GM12892 (cell line): ENCODE data around the gene DEFB119.

Experiments used
- POLR2A ChIP-seq: IDR thresholded peaks from 2 replicates; pipeline ENCODE4 v1.6.1; 2011; ENCODE audit warnings: low read depth, low read length, control low read depth
- POLR2AphosphoS5 ChIP-seq: IDR thresholded peaks from 2 replicates; pipeline ENCODE4 v1.6.1; 2011; ENCODE audit warnings: low read depth, low read length, control low read depth

DNA sequence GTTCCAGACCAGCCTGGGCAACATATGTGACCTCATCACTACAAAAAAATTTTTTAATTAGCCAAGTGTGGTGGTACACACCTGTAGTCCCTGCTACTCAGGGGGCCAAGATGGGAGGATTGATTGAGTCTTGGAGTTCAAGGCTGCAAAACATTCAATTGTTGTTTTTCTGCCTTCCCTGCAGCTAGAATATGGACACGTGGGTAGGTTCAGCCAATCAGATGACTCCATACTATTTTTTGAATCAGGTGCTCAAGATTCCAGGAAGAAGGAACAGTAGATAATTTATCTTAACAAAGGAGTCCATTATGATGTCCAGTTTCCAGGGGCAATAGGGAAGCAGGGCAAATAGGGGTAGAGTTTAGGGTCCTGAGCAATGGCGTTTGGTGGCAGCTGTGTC lies 2.4 kb upstream of the DEFB119 start:
- TF ChIP-seq POLR2A, result no peak
- TF ChIP-seq POLR2AphosphoS5, result no peak
